ENCODE results near the gene TOM1L2.
"Not testable (repeated sequence)": the region's sequence is repeated elsewhere in the genome, so short reads cannot be mapped to it uniquely, and the experiment has no call there.

Gene TOM1L2

DNA sequence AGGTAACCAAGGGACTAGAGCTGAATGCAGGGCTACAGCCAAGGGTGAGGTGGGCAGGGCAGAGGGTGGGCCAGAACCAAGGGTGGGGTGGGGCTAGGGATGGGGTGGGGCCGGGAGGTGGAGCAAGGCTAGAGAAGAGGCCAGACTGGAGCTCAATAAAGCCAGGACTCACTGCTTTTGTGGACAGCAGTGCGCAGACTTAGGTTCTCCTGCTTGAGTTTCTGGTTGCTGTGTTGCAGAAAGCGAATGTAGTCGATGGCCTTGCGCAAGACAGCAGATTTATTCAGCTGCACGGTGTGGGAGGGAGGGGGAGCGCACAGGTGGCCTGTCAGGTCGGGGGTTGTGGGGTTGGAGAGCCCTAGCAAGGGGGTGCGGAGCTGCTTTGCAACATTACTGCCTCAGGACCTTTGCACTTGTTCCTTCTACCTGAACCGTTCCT is 154.1 kb downstream of the TOM1L2 start:
- no peak for DNase-seq (ENCODE audit: low read depth)

DNA sequence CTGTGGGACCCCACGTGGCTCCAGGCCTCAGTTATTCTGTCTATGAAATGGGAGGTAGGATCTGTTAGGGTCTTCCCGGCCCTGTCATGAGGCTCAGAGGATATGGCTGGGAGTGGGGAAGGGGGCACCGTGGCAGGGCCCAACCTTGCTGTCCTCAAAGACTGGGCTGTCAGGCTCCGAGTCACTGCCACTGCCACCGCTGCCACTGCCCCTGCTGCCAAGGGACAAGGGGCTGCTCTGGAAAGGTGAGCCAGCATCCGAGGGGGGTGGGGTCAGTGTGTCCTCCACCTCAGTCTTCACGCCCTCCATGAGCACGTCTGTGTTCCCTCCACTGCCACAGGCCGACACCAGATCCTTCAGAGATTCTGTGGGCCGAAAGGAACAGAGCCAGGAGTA is 154.7 kb downstream of the TOM1L2 start:
- DNase-seq (ENCODE audit: low read depth): no peak

DNA sequence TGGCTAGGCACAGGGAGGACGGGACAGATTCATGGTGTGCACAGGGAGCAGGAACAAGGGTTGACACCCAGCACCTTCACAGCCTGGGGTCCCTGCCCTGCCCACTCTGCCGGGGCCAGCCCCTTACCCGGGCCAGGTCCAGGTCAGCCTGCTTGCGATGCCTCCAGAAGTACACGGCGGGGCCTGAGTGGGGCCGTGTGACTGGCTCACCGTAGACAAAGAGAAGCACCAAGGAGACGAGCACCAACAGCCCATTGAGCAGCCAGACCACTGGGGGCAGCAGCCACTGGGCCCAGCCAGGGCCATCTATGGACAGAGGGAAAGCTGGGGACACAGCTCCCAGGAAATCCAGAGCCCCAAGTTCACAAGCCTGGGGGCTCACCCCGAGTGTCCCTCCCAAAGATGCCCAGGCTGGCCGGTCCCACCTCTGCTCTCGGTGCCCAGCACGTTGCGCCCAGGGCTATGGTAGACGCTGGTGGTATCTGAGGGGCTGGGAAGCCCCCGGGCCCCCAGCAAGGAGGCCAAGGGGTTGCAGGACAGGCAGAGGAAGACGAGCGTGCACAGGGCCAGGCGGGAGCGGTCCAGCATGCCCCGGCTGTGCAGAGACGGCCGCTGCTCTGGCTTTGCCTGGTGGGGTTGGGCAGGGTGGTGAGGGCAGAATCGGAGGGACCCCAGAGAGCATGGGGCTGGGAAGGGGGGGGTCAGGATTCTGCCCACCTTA is 155.2 kb downstream of the TOM1L2 start:
- DNase-seq (ENCODE audit: low read depth): no peak

DNA sequence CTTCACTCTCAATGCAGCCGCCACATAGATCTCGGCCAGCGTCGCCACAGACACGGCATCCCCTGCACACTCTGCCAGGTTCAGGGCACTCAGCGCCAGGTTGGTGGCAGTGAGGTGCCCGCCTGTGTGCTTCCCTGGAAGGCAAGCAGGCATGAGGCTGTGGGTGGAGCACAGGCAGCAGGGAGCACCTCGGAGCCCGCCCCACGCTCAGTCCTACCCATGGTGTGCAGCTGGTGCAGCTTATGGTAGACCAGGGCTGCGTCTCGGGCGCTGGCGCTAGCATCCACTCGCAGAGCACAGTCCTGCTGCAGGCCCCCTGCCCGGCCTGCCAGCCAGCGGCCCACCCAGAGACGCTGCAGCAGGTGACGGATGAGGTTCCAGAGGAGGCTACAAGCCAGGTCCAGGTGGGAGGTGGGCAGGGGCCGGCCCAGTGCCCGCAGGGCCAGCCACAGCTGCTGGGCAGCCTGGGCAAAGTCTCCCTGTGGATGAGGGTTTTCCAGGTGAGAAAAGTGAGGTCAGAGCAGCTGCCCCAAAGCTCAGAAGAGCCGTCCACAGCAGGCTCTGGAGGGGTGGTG is 155.9 kb downstream of the TOM1L2 start:
- no peak for DNase-seq (ENCODE audit: low read depth)

DNA sequence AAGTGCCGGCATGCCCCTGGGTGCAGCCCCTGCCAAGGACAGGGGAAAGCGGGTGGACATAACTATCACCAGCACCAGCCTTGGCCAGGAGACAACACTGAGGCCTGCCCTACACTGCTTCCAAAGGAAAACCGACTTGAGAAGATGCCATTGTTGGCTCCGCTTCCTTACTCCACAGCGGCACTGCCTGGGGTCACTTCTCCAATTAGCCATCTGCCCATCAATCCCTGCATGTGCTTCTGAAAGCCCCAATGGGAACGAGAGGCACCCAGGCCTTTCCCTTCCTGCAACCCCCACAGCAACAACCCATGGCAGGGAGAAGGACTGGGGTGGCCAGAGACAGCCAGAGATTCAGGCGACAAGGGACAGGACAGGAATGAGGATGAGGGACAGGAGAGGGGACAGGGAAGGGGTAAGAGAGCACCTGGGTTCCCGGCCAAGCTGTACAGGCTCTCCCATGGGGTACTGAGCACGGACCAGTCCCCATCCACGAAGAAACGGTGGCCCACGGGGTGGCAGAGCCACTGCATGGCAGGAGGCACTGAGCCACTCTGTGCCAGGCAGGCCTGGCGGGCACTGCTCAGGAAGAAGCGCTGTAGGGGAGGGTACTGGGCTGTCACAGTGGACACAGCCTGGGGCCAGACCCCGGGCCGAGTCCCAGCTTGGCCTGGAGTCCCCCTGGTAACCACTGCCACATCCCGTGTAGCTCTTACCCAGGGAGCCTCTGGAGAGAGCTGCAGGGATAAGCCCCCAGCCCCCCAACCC is 156.6 kb downstream of the TOM1L2 start:
- DNase-seq (ENCODE audit: low read depth): no peak

DNA sequence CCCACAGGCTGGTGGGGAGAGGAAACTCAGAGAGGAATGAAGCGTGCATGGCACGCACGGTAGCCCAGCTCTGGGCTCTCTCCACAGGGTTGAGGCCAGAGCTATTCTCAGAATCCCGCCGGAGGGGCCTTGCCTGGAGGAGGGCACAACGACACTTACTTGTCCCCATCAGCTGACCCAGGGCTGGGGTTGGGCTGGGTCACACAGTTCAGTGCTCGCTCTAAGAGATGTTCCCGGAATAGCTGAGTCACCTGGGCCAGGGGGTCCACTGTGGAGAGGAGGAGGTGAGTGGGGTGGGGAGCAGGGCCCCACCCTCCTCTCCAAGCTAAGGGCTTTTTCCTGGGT is 157.2 kb downstream of the TOM1L2 start:
- DNase-seq (ENCODE audit: low read depth): no peak

DNA sequence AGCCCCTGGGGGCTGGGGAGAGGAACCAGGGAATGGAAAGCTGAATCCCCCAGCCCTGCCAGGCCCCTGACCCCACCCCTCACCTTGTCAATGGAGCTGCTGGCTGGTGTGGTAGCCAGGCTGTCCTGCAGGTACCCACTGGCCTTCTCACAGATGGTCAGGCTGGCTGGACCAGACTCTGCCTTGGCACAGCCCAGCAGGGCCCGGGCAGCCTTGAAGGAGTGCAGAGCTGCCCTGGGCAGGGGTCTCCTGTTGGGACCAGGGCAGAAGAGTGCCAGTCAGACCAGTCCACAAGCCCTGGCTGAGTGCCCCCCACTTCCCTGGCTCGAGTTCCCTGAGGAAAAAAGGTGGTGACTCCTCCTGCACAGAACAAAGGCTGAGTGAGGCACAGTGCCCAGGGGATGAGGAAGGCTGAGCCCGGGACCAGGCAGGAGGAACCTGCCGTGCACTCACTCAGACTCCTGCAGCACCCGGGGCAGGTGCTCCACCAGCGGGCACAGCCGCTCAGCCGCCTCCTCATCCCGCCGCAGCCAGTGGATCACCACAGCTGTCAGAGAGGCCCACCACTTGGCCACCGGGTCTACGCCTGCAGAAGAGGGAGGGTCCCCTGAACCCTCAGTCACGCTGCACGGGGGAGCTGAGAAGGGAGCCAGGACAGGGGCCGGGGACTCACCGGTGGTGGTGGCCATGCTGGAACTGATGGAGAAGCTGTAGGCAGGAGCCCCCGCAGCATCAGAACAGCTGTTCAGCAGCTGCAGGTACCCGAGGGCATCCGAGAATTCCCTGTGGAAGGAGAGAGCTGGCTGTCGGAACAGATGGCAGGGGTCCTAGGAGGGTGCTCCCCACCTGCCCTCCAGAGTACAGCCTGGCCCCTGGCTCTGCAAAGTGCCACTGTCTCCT is 157.8 kb downstream of the TOM1L2 start:
- DNase-seq (ENCODE audit: low read depth): no peak

DNA sequence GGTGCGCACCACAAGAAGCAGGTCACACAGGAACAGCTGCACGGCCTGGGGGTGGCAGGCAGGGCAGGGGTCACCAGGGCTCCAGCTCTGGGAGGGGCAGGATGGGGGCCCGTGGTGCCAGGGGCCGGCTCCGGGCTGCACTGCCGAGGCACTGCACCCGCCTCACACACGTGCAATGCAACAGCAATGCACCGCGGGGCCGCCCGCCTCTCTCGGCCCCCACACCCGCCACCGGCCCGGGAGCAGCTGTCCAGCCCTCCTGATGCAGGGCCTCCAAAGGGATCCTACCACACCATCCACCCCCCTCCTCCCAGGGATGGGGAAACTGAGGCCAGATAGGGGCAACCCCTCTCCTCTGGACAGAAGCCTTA is 158.5 kb downstream of the TOM1L2 start:
- no peak for DNase-seq (ENCODE audit: low read depth)

DNA sequence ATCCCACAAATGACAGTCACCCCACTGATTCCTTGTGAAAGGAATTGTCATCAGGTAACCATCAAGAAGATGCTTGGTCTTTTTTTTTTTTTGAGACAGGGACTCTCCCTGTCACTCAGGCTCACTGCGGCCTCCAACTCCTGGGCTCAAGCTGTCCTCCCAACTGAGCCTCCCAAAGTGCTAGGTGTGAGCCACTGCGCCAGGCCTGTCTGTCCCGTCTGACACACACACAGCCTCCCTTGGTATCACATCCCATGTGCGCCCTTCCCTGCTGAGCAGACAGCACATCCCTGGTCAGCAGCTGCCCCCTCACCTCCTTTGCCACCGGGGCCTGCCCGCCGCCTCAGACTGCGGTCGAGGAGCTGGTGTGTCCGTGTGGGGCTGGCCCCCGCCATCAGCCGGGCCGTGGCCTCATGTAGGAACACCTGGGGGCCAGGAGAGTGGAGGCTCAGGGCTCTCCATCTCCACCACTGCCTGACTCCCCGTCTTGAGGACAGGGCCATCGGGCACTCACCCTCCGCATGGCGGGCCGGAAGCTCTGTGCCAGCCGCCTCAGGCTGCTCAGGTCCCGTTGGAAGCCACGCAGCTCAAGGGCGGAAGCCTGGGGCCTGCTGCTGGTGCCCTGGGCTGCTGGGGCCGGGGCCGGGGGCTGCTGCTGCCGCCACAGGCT is 159.0 kb downstream of the TOM1L2 start:
- no peak for DNase-seq (ENCODE audit: low read depth)

DNA sequence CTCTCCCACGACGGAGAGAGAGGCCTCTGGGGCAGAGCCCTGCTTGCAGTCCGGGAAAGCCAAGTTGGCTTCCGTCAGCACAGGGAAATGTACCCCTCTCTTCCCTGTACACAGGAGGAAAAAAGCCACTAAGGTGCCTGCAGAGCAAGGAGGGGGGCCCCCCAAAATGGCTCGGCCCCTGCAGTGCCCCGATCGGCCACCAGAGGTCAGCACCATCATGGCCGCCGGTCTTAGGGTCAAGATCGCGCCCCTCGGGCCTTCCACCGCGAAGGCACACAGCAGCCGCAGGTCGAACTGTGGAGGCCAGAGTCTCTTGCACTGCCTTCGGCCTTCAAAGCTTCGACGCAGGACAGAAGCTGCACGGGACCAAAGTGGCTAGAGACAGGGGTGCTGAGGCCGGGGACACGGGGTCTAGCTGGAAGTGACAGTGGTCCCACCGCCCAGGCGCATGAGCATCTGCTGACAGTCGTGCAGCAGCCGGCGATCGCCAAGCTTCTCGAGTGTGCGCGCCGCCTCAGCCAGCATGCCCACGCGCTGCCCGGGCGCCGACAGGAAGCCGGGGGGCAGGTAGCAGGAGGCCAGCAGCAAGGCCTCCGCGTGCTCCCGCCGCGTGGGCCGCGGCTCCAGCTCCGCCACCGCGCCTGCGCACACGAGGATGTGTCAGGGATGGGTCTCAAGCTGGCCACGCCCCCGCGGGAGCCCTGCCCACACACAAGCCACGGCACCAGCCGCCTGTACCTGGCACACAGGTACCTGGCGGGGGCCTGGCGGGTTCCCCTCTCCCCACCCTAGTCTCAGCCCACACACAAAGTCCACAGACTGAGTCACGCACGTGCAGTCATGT is 159.8 kb downstream of the TOM1L2 start:
- peak; percentile 64 for DNase-seq (ENCODE audit: low read depth)

DNA sequence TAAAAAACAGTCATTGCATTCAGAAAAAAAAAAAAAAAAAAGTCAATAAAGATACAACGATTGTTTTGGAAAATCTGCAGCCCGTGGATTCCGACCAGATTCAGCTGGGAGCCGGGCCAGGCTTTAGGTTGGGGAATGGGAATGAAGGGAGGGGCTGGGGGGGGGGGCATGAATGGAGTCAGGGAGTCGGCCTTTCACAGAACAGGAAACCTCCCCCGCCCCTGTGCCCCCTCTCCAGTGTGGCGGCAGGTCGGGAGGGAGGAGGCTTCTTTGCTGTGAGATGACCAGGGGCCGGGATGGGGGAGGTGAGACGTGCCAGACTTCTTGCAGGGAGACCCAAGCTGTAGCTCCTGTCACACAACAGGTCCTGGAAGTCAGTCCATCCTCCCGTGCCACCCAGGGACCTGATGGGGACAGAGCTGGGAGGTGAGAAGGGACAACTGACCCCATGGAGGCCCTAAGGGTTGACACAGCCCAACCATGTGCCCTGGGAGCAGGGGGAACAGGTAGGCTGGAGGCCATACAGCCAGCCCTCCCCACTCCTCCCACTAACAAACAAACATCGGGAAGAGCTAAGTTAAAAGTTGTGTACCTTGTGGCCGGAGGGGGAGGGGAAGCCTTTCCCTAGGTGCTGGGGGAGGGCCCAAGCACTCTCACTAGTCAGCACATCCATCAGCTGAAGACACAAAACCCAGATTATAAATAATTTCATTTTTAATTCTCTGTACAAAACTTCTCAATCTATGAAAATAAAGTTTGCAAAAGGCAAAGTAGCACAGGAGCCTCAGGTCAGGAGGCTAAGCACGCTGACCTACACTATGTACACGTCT is 160.6 kb downstream of the TOM1L2 start:
- DNase-seq (ENCODE audit: low read depth): no peak

DNA sequence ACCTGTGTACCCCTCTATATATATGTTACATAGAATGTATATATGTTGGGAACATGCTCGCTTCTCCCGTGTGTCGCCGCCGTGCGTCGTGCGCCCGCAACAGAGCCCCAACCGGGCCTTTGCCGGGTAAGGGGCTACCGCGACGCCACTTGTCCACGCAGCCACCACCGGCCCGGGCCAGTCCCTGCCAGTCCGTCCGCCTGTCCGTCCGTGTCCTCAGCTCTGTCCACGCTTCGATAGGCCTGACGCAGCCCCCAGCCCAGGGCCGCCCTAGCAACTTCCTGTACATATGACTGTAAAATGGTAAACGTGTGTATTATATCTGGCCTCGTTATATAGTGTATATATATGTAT is 161.3 kb downstream of the TOM1L2 start:
- DNase-seq (ENCODE audit: low read depth): no peak

DNA sequence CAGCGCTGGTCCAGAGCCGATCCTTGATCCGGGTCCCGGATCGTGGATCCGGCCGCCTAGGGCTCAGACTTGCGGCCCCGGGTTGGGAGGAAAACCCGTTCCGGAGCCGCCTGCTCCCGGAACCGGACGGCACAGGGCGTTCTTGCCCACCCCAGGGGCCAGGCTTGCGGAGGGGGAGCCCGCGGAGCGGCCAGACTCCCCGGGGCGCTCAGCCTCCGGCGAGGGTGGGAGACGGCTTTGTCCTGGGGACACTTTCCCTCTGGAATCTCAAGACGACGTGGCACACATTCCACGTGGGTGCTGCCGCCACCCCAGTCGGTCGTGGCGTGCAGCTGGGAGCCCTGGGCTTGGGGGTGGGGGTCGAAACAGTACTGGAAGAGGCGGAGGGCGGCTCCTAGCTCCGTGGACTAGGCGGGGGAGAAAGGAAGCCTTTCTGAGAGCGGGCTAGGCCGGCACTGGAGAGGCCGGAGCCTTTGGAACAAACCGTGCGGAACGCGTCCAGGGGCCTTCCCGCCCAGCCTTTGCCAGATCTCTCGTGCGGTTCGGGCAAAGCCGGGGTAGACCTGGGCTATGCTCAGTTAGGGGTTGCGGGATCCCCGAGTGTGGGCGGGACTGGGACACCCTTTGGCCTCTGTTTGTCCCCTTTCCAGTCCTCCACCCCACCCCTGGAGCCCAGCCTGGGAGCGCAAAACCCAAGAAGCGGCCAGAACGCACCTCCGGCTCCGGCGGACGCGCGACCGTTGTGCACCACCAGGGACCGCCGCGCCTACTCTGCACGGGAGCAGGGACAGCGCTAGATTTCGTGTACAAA is 161.9 kb downstream of the TOM1L2 start:
- DNase-seq (ENCODE audit: low read depth): peak; percentile 58

DNA sequence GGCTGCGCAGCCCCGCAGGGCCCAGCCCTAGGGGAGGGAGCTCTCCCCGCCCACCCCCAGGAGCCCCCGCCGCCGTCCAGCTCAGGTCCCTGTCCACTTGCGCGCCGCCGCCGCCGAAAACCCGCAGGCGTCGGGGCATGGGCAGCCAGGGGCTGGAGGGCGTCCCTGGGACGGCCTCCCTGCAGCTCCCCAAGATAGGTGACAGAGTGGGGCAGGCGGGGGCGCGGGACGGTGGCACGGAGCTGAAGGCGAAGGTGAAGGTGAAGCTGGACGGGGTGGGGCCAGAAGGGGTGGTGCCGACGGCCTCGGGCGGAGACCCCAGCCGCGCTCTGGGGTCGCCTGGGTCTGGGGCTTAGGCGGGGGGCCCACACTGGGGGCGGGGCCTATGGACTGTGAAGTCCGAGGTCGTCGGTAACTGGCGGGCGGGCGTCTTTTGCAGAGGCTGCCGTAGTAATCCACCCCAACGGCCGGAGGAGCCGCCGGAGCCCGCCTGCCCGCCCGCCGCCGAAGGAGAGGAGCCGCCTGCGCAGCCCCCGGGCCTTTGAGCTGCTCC is 162.6 kb downstream of the TOM1L2 start:
- no peak for DNase-seq (ENCODE audit: low read depth)

DNA sequence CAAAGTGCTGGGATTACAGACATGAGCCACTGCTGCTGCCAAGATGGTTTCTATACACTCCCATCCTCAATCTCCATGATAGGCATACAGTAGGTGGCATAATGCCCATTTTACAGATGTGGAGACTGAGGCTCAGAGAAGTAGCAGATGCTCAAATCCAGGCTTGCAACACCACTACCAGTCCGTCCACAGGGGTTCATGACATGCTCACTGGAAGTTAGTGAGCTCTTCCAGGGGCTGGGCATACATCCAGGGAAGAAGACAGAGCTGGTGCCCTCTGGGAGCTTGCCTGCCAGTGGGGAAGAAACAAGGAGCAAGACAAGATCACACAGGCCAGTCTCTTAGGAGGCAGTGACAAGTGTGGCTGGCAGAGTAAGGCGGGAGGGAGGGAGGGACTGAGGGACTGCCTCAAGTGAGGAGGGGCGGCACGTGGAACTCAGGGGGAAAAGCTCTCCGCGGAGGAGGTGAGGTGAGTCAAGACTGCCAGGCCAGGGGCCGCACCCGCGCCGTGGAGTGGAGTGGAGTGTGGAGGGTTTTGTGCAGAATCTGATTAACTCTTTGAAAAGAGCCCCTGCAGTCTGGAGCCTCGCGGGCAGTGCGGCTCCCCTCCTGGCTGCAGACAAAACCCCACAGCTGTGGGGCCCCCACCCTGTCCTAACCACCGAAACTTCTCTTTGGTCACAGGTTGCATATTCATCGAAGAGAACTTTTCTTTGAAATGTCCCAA is 163.3 kb downstream of the TOM1L2 start:
- DNase-seq (ENCODE audit: low read depth): peak; percentile 86

DNA sequence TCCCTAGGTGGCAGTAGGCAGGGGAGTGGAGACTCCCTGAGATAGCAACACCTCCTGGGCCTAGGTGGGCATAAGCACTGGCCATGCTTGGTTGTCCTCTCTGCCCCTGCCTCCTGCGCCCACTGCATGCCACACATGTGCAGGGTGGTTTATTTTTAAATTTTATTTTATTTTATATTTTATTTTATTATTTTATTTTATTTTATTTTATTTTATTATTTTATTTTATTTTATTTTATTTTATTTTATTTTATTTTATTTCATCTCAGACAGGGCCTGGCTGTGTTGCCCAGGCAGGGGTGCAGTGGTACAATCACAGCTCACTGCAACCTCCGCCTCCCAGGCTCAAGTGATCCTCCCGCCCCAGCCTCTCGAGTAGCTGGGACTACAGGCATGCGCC is 164.0 kb downstream of the TOM1L2 start:
- DNase-seq (ENCODE audit: low read depth): not testable (repeated sequence)

DNA sequence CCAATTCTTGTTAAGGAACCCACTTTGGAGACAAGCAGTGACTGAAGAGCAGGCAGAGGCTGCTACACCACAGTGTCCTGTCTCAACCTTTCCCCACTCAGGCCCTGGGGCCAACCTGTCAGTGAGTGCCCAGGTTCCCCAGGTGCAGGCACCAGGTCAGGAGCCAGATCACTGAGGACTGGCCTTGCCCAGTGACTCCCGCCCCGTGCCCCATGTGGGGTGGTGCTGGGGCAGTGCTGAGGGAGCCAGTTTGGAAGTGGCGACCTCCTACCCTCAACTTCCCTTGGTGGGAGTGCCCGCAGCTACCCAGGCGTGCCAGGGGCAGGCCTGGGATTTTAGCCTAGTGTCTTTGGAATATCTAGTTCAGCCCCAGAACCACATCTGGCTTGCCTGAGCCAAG is 164.8 kb downstream of the TOM1L2 start:
- no peak for DNase-seq (ENCODE audit: low read depth)

DNA sequence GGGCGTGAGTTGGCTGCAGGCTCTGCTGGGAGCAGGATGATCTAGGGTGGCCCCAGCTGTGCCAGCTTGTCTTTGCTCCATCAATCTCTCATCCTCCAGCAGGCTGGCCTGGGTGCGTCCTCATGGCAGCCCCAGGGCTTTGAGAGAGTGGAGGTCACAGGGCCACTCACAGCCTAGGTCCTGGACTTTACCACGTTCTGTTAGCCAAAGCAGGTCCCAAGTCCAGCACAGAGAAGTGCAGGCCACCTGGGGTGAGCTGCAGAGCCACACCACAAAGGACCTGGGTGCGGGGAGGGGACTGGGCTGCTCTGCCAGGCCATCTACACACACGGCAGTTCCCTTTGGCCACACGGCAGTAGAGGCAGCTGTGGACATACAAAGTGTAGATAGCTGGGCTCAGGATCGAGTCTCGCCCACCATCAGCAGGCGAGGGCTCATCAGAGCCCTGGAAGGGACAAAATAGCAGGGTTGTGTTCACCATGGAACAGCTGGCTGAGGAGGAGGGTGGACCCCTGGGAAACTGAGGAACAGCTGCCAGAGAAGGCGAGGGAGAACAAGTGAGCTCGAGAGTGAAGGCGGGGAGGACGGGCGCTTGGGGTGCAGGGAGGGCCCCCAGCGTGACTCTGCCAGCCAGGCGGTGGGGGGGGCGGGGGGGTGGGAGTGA is 165.5 kb downstream of the TOM1L2 start:
- DNase-seq (ENCODE audit: low read depth): no peak

Measured in fibroblast of gingiva (primary cell).